Measurements from ENCODE around the gene AP3B2.
"Not testable (repeated sequence)": the region's sequence is repeated elsewhere in the genome, so short reads cannot be mapped to it uniquely, and the experiment has no call there.

Gene AP3B2

DNA sequence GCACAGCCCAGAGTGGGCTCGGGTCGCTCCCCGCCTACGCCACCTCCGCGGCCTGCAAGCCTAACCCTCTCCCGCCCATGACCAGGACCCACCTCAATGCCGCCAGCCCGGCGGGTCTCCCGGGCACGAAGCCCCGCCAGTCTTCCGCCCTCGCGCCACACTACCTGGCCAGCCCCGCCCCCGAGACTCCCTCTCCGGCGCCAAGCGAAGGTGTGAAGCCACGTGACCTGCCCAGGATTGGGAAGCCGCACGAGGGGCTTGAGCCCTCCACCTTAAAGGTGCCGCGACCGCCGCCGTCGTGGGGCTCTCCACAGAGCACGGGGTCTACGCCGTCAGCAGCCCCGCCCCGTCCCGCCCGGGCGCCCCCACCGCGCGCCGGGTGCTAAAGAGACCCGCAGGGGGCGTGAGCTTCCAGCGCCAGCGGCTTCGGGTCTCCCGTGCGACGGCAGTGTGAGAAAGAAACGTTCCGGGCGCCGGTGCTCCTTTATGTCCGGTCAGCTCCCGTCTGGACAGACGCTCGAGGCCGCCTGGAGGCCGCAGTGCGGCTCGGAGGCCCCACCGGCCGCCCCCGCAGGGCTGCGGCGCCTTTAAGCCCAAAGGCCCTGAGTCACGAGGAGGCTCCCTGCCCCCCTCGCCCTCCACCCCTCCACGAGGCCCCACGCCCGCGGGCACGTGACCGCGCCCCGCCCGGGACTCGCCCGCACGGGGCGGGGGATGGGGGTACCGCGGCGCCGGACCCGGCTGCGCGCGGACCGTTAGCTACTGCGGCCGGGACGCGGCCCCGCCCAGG is 62.4 kb downstream of the AP3B2 start, which contains the start of gene CPEB1:
Gene CPEB1, minus strand, starts transcription at position 319 of the 790 bp plus-strand sequence. CDS start 18,904 bp downstream, outside the sequence.
- DNase-seq: peak in 1 of 2 experiments; percentile 14

DNA sequence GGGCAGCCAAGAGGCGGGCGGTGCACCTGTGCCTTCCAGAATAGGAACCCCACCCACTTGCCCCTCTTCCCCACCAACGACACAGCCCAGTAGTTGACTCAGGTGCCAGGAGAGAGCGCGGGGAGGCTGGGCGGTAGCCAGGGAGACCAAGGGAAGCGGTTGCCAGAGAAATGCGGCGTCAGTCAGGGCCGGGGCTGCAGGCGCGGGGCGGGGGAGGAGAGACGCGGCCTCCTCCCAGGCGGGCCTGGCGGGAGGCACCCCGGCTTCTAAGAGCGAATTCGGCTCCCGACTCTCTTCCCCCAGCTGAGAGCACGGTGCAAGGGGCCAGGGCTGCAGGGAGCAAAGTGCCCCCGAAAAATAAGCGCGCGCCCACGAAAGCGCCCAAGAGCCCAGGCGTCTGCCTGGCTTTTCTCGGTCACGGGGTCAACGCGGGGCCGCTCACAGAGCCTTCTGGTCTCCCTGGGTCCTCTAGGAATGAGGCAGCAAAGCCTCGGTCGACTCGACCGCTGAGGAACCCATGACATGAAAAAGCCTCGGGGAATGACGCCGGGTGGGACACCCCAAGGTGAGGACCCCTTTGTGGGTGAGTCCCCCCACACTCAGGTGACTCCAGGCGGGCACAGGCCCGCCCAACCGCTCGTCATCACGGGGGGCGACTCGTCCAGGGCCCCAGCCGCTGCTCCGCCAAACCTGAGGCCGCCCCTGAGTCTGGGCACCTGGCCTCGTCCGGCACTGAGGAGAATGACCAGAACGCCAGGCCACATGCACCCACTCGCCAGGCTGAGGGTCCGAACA is 63.2 kb downstream of the AP3B2 start:
- peak in 1 of 2 experiments; percentile 7 for DNase-seq

DNA sequence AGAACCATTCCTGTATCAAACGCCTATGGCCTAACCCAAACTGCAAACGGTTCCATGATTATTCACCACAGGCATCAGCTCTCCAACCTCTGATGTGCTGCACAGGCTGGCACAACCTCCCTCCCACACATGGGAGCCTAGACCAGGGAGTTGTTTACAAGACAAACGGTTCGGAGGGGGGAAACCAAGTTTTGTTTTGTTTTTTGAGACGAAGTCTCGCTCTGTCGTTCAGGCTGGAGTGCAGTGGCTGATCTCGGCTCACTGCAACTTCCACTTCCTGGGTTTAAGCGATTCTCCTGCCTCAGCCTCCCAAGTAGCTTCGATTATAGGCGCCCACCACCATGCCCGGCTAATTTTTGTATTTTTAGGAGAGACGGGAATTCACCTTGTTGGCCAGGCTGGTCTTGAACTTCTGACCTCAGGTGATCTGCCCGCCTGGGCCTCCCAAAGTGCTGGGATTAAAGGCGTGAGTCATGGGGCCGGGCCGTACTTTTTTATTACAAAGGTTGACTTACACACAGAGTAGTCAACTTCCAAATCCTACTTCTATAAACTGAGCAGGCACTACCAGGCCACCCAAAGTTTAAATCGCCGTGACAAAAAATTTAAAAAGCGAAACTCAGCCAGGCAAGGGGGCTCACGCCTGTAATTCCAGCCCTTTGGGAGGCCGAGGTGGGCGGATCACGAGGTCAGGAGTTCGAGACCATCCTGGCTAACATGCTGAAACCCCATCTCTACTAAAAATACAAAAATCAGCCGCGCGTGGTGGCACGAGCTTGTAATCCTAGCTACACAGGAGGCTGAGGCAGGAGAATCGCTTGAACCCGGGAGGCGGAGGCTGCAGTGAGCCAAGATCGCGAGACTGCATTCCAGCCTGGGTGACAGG is 64.5 kb downstream of the AP3B2 start:
- not testable (repeated sequence) for DNase-seq

DNA sequence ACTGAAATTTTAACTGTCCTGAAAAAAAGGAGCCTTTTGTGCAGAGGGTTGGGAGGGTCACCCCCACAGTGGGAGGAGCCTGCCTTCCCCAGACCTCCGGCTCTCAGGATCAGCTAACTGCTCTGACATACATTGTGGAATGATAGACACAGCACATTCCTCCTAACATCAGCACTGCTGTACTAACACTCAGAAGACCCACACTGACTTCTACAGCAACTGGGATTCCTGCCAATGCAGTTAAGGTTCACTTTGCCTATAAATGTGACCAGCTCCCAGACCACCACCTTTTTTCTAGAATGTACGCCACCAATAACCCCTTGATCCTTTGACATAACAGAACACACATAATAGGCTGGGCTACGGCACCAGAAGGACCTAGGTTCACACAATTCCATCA is 65.7 kb downstream of the AP3B2 start:
- DNase-seq: no peak

DNA sequence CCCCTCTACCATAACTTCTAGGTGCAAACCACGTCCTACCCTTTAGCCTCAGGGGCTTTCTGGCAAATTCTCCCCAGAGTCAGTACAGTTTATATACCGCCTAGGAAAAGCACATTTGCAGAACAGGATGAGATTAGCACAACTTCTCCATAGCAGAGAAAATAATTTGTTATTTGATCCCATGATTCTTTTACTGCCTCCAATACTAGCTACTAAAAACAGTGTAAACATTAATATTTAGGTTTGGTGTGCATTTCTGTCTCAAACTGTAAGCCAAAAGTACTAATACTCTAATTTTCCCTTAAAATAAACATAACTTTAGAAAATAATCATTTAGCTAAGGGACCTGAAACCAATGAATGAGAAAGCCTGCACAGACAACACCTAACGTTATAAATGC is 67.0 kb downstream of the AP3B2 start:
- no peak for DNase-seq

DNA sequence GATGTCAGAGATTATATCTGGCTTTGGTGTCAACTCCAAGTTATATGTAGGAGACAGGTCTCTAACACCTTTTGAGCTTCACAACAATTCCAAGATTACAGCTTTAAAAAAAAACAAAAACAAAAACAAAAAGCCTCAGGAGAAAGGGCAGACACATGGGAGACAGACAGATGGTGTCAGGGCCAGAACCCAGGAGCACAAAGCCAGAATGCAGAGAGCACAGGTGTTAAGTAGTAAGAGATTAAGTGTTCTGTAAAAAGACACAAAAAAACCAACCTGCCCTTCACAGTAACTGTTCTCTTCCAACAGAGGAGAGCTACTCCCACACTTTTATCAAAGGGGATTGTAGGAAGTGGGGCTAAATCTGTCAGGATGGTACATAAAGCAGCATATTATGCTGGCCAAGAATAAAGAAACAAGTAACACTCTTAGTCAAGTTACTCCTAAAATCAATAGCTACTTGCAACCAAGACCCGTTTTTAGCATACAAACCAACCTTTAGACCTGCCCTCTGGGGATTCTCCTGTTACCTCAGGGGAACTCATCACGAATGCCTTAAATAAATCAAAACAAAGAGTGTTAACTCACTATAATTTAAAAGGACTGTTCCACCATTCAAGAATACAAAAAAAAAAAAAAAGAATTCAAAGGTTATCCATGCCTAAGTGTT is 68.4 kb downstream of the AP3B2 start:
- DNase-seq: no peak

DNA sequence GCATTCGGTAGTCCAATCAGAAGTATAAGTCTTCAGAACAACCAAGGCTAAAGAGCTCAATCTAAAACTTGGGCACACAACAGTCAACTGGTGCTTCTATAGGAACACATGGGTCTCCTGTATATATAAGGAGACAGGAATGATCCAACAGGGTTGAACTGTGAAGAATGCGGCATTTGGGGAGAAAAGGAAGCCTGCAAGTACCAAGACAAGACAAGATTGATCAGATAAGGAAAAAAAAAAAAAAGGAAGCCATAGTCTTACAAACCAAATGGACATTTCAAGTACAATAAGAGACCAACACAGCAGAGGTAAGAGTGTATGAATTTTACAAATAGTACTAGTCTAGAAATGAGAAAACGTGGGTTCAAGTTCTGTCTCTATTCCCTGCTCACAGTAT is 69.0 kb downstream of the AP3B2 start:
- no peak for DNase-seq

DNA sequence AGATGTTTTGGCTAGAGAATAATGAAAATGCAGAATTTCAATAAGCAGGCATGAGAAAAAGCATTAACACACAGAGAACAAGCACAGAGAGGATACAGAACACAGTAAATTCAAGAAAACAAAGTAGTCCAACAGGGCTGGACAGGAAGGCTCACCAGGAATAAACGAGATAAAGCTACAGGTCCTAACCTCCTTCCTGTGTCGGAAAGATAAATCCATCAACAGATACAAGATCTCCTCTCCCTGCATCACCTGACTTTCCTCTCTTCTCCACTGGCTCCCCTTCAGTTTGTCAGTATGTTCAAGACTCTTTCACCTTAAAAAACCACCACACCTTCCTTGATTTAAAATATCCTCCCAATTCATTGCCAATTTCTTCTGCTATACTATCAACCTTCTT is 73.9 kb downstream of the AP3B2 start:
- no peak for DNase-seq

DNA sequence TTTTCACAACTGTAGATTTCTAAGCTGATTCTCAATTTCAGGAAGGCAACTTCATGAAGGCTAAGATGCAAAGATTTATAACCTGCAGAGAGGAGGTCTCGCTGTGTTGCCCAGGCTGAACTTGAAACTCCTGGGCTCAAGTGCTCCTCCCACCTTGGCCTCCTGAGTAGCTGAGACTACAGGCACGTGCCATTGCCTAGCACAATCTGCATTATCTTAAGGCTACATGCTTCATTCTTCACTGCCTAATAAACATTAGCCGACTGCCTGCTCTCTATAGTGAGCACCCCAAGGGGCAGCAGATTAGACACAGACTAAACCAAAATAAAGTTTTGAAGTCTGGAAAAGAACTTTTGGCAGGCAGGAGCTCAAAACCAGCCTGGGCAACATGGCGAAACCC is 79.6 kb downstream of the AP3B2 start:
- DNase-seq: no peak

DNA sequence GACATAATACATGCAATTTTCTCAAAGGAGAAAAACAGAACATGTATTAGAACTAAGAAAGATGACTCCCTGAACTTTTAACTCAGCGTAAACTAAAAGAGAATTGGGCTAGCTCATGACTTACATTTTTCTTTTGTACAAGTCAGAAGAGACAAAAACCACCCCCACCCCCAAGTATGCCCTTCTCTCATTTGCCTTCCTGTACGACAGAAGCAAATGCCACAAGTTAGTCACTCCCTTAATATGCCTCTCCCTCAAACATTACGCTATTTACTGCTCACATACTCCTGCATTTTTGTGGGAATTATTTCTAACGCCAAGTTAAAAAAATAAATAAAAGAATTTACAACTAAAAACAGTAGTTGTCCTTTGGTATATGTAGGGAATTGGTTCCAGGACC is 84.5 kb downstream of the AP3B2 start:
- no peak for DNase-seq

DNA sequence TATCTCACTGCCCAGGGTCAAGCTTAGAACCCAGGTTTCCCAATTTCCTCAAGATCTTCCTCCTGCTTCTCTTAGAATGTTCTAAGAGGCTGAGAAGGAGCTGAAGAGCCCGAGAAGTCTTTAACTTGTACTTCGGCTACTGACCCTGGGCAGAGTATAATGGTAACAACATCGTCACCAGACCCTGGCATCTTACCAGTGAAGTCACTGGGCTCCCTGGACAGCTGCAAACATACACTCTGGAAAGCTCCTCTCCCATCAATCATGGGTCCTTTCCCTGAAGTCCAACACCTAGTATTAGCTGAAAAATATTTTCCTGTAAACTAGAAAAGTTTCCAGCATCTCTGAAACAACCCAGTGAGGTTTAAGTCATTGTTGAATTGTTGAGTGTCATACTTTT is 85.2 kb downstream of the AP3B2 start:
- no peak for DNase-seq

DNA sequence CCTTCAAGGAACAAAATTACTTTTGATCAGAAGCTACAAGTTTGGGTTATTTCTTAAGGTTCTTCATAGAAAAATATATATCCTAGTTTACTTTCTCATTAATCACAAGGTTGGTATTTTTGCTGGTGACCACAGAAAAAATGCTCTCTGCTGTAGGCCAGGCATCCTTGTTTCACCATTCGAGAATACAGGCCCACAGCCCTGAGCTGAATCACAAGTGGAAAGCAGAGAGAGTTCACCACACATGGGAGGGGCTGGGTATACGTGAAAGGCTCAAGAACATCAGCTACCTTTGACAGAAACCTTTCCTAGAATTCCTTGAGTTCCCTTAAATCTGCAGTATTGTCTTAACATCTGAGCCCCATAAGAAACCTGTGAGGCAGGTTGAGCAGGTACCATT is 85.7 kb downstream of the AP3B2 start:
- no peak for DNase-seq

DNA sequence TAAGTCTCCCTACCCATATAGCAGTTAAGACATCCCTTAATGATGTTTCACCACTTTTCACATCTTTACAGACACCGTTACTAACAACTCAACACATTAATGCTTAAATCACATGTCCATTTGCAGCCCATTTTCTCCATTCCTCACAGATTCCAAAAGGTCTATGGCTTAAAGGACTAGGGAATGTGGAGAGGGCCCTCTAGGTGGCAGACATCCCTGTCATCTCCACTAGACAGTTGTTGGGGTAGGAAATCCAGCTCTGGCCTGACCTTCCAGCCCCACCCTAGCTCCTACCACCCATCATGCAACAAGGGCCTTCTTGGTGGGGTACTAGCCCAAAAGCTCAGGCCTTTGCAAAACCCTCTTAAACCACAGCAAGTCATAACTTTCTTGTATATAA is 87.7 kb downstream of the AP3B2 start:
- DNase-seq: no peak

DNA sequence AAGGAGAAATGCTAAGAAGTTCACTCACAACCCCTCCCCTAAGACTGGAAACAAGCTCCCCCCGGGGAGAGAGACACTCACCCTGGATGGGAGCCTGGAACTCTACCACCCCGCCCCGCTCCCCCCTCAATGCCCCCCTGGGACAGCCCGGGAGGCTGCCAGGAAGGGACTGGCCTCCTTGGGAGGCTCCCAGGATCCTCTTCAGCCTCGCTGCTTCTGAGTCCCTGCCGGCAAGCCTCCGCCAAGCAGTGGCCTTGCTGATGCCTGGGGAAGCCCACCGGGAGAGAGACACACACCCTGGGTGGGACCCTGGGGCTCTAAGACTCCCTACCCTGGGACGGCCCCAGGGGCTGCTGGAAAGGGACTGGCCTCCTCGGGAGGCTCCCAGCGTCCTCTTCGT is 95.9 kb downstream of the AP3B2 start:
- DNase-seq: no peak

DNA sequence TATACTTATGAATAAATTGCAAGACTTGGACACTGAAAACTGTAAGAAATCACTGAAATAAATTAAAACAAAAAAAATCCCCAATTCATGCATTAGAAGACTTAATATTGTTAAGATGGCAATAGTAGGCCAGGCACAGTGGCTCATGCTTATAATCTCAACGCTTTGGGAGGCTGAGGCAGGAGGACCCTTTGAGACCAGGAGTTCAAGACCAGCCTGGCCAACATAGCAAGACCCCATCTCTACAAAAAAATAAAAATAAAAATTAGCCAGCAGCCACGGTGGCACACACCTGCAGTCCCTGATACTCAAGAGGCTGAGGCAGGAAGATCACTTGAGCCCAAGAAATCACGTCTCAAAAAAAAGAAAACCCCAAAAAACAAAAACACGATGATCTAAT is 98.3 kb downstream of the AP3B2 start:
- DNase-seq: no peak
